ENCODE data around the gene SUPT7L. TPM values are rescaled to one million over a fixed set of nuclear protein-coding genes. Genes with fewer than 3 reads are reported as not detected.

Gene SUPT7L
- total RNA-seq, 5 donors from 2014 or later (not counting 1 experiment from before 2014, with no cell fraction given), result 39.2 to 53.2 (median 39.3) TPM

GRCh38 chr2:27615316-27615715, 48.1 kb downstream of the SUPT7L start:
- POLR2A ChIA-PET, result no interaction called here

GRCh38 chr2:27613985-27614384, 49.4 kb downstream of the SUPT7L start:
- DNase-seq (no peak), ATAC-seq (replicated peaks in 1 of 4) (no peak)
- H3K36me3 Mint-ChIP-seq, result peaks cover 49% of the 10 kb centered on the region
- POLR2A ChIA-PET, result interaction anchor here in 1 of 2 donors (0.8 kb wide), 1 partner anchor 8 kb away, joined by 3 read pairs; no protein-coding TSS in a partner anchor
- H3K27ac Mint-ChIP-seq, result no peak overlapping the region
- H3K9me3 ChIP-seq, result no peaks in the 10 kb centered on the region
- H3K4me3 ChIP-seq (ENCODE audit: control insufficient read depth in 1 of 2, extremely low read depth in 1 of 2, low read length in 1 of 2), result no peak overlapping the region
- H3K27ac ChIP-seq (ENCODE audit: low read length), result no peak overlapping the region
- no peaks in the 10 kb centered on the region for H3K27me3 Mint-ChIP-seq
- H3K36me3 ChIP-seq (ENCODE audit: control insufficient read depth in 2 of 2, extremely low read depth in 1 of 2, insufficient read depth in 1 of 2, low read length in 1 of 2), result peaks cover 11 to 78% of the 10 kb centered on the region in 2 donors
- CTCF ChIA-PET, result interaction anchor here in 1 of 2 donors (0.7 kb wide), 1 partner anchor 58 kb away, joined by 4 read pairs; no protein-coding TSS in a partner anchor
- peaks cover 3 to 10% (median 4%) of the 10 kb centered on the region in 3 donors for H3K4me1 Mint-ChIP-seq
- no peaks in the 10 kb centered on the region for H3K27me3 ChIP-seq (replicated peaks in 1 of 2; ENCODE audit: control insufficient read depth in 2 of 2, extremely low read depth in 1 of 2, insufficient read depth in 2 of 2, low read length in 1 of 2)
- H3K4me3 Mint-ChIP-seq, result no peak overlapping the region
- H3K4me1 ChIP-seq (ENCODE audit: control insufficient read depth in 1 of 2, extremely low read depth in 1 of 2, insufficient read depth in 2 of 2, low read length in 2 of 2), result no peaks in the 10 kb centered on the region
- H3K9me3 Mint-ChIP-seq, result no peaks in the 10 kb centered on the region
- WGBS (ENCODE audit: insufficient coverage), result no CpG with 5 or more reads among the region's 2 CpGs

More at GRCh38 chr2:27615316-27615715, 48.1 kb downstream of the SUPT7L start:
- no peak for ATAC-seq (replicated peaks in 1 of 4)
- Histone ChIP-seq H3K36me3 (ENCODE audit: control insufficient read depth in 2 of 2, extremely low read depth in 1 of 2, insufficient read depth in 1 of 2, low read length in 1 of 2) (peaks cover 4 to 75% of the 10 kb centered on the region in 2 donors), H3K4me3 (ENCODE audit: control insufficient read depth in 1 of 2, extremely low read depth in 1 of 2, low read length in 1 of 2) (no peak overlapping the region), H3K4me1 (ENCODE audit: control insufficient read depth in 1 of 2, extremely low read depth in 1 of 2, insufficient read depth in 2 of 2, low read length in 2 of 2) (no peaks in the 10 kb centered on the region), H3K9me3 (no peaks in the 10 kb centered on the region), H3K27me3 (replicated peaks in 1 of 2; ENCODE audit: control insufficient read depth in 2 of 2, extremely low read depth in 1 of 2, insufficient read depth in 2 of 2, low read length in 1 of 2) (no peaks in the 10 kb centered on the region), H3K27ac (ENCODE audit: low read length) (no peak overlapping the region)
- H3K27ac Mint-ChIP-seq, result no peak overlapping the region
- CTCF ChIA-PET, result no interaction called here
- H3K27me3 Mint-ChIP-seq, result no peaks in the 10 kb centered on the region
- H3K4me3 Mint-ChIP-seq, result no peak overlapping the region
- H3K4me1 Mint-ChIP-seq, result peaks cover 3 to 10% (median 4%) of the 10 kb centered on the region in 3 donors
- H3K36me3 Mint-ChIP-seq, result peaks cover 54% of the 10 kb centered on the region
- DNase-seq, result no peak
- no peaks in the 10 kb centered on the region for H3K9me3 Mint-ChIP-seq
- WGBS (ENCODE audit: insufficient coverage), result 100% methylated on average over 3 of the region's 3 CpGs

- Mint-ChIP-seq H3K27me3 (no peaks in the 10 kb centered on the region), H3K27ac (no peak overlapping the region), H3K36me3 (peaks cover 55% of the 10 kb centered on the region), H3K4me1 (peaks cover 3 to 7% (median 4%) of the 10 kb centered on the region in 3 donors), H3K9me3 (no peaks in the 10 kb centered on the region), H3K4me3 (no peak overlapping the region)
- H3K27ac ChIP-seq (ENCODE audit: low read length), result no peak overlapping the region
- peaks cover 20 to 80% of the 10 kb centered on the region in 2 donors for H3K36me3 ChIP-seq (ENCODE audit: control insufficient read depth in 2 of 2, extremely low read depth in 1 of 2, insufficient read depth in 1 of 2, low read length in 1 of 2)
- WGBS (ENCODE audit: insufficient coverage), result 86% methylated on average over 1 of the region's 2 CpGs
- no peaks in the 10 kb centered on the region for H3K27me3 ChIP-seq (replicated peaks in 1 of 2; ENCODE audit: control insufficient read depth in 2 of 2, extremely low read depth in 1 of 2, insufficient read depth in 2 of 2, low read length in 1 of 2)
- H3K4me3 ChIP-seq (ENCODE audit: control insufficient read depth in 1 of 2, extremely low read depth in 1 of 2, low read length in 1 of 2), result no peak overlapping the region
- no peak for ATAC-seq (replicated peaks in 1 of 4)
- no peaks in the 10 kb centered on the region for H3K9me3 ChIP-seq
- H3K4me1 ChIP-seq (ENCODE audit: control insufficient read depth in 1 of 2, extremely low read depth in 1 of 2, insufficient read depth in 2 of 2, low read length in 2 of 2), result no peaks in the 10 kb centered on the region
- DNase-seq, result no peak
- POLR2A ChIA-PET, result no interaction called here
- CTCF ChIA-PET, result no interaction called here
Measured at GRCh38 chr2:27606611-27607010, 56.8 kb downstream of the SUPT7L start.

Other genes with a start within 250 kb of the SUPT7L start
- 100 to 1,000 TPM in 4 of 5 donors, 10 to 100 TPM in 1; 99.1 to 187 (median 109) TPM for gene NRBP1, start 235.0 kb downstream of the SUPT7L start, total RNA-seq
- gene KRTCAP3, start 221.2 kb downstream of the SUPT7L start, total RNA-seq, result 10 to 100 TPM; 12.3 to 21.1 (median 19.7) TPM
- 10 to 100 TPM; 14.6 to 25.3 (median 17.3) TPM for gene IFT172, start 173.9 kb downstream of the SUPT7L start, total RNA-seq
- under 1 TPM; 0.13 to 0.98 (median 0.50) TPM for gene FNDC4, start 168.4 kb downstream of the SUPT7L start, total RNA-seq
- under 1 TPM in 2 of 5 donors, not detected in 3; 0.23 to 0.28 TPM for gene GCKR, start 166.8 kb downstream of the SUPT7L start, total RNA-seq
- gene ZNF512, start 80.6 kb downstream of the SUPT7L start, total RNA-seq, result 10 to 100 TPM; 38.9 to 52.1 (median 49.7) TPM
- 1 to 10 TPM in 3 of 5 donors, under 1 TPM in 2; 0.49 to 1.4 (median 1.2) TPM for gene CCDC121, start 34.6 kb downstream of the SUPT7L start, total RNA-seq
- 10 to 100 TPM; 27.0 to 32.1 (median 28.9) TPM for gene GPN1, start 34.6 kb downstream of the SUPT7L start, total RNA-seq
- 10 to 100 TPM; 21.1 to 24.2 (median 21.8) TPM for gene SLC4A1AP, start 275 bp upstream of the SUPT7L start, total RNA-seq
- gene MRPL33, start 108.1 kb upstream of the SUPT7L start, total RNA-seq, result 10 to 100 TPM; 25.9 to 39.4 (median 29.7) TPM
- gene RBKS, start 226.8 kb upstream of the SUPT7L start, total RNA-seq, result 1 to 10 TPM; 1.1 to 6.7 (median 1.5) TPM
- gene BABAM2, start 227.1 kb upstream of the SUPT7L start, total RNA-seq, result 10 to 100 TPM; 28.4 to 45.2 (median 37.4) TPM